GM12873 (cell line): Measurements from ENCODE around the gene SEC61A2.

Source experiments
- TF ChIP-seq, protein P1 (sequence below): IDR thresholded peaks from 2 replicates; pipeline ENCODE4 v1.5.1; 2012; ENCODE audit warnings: low read depth, mild to moderate bottlenecking, moderate library complexity, low read length, control low read depth; ENCODE audit not compliant: insufficient read depth; ENCODE audit errors: missing control alignments

Gene SEC61A2

DNA sequence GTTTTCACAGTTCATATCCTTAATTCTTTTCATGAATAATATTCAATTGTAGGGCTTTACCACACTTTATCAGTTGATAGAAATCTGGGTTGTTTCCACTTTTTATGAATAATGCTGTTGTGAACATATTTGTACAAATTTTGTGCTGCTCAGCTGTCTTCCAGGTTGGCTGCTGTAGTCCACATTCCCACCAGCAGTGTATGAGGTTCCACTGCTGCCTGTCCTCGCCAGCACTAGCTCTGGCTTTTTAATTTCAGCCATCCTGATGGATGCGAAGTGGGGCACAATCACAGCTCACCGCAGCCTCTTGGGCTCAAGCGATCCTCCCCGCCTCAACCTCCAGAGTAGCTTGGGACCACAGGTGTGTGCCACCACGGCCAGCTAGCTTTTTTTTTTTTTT, 33.5 kb downstream of the SEC61A2 start:
- TF ChIP-seq, protein P1, sequence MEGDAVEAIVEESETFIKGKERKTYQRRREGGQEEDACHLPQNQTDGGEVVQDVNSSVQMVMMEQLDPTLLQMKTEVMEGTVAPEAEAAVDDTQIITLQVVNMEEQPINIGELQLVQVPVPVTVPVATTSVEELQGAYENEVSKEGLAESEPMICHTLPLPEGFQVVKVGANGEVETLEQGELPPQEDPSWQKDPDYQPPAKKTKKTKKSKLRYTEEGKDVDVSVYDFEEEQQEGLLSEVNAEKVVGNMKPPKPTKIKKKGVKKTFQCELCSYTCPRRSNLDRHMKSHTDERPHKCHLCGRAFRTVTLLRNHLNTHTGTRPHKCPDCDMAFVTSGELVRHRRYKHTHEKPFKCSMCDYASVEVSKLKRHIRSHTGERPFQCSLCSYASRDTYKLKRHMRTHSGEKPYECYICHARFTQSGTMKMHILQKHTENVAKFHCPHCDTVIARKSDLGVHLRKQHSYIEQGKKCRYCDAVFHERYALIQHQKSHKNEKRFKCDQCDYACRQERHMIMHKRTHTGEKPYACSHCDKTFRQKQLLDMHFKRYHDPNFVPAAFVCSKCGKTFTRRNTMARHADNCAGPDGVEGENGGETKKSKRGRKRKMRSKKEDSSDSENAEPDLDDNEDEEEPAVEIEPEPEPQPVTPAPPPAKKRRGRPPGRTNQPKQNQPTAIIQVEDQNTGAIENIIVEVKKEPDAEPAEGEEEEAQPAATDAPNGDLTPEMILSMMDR, result no peak

DNA sequence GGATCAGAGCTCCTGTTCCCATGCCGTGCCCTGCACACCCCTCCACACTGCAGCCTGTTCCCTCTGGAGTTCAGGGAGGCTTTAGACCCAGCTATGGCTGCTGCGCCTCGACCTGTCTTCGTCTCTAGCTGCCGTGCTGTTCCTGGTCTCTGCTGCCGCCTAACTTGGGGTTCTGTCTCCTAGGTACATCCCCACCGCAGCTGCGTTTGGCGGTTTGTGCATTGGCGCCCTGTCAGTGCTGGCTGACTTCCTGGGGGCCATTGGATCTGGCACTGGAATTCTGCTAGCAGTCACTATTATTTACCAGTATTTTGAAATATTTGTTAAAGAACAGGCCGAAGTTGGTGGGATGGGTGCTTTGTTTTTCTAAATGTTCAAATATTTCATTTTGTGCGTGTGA, 34.6 kb downstream of the SEC61A2 start:
- TF ChIP-seq, protein P1, result no peak

DNA sequence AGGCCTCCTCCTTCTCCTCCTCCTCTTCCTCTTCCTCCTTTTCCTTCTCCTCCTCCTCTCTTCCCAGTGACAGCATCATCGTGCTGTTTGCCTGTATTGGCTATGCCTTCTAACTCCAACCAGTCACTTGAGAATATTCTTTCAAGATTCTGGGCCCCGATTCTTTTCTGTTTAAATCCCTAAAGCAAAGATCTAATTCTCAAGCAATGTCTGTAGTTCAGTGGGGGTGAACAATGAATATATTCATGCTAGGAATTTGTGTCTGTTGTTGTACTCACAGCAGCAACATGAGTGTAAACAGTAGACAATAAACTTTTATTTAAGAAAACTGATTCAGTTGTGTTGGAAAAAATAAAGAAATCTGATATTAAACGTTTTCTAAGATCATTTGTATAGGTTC, 35.6 kb downstream of the SEC61A2 start:
- TF ChIP-seq, protein P1, result no peak

DNA sequence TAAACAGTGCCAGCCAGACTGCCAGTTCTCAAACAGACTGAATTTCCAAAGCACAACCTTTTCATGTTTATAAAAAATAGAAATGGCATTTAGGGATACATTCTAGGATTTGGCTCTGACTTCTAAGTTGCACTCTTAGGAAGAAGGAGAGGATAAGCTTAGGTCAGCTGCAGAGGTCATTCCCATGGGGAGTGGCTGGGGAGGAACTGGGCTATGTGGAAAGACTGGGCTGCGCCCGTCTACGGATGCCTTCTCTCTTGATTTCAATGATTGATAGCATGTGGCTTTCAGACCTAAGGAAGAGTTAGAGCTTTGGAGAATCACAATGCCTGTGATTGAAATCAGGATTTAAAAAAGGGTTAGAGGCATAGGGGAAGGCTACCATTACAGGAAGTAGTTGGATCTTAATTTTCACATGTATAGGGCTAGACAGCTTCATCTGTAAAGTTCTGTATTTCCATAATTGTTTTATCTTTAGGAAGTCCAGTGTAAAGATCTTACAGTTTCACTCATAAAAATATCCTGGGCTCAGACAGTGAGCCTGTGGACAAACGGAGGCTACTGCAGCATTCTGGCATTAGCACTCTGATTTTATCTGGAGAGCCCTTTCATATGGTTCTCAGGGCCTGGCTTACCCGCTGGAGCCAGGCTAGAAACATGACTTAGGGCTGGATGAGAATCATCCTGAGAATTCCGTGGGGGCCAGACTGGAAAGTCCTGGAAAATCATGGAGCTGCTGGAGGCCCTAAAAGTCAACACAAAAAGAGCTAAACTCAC, 36.7 kb downstream of the SEC61A2 start:
- TF ChIP-seq, protein P1, result no peak

DNA sequence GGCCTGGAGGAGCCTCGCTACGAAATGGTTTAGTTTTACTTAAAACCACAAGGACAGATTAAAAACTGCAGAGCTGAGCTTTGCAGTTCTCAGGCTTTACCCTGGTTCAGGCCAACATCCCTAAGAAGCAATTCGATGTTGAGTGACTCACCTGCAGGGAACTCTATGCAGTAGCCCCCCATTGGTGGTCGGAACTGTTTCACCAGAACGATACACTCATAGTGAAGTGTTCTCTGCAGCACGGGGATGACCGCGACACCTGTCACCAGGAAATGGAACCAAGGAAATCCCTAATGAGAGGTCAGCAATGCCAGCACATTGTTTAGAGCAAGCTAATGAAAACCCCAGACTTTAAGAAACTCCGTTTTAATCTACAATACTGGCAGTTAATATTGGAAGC, 48.2 kb downstream of the SEC61A2 start:
- TF ChIP-seq, protein P1, result no peak

DNA sequence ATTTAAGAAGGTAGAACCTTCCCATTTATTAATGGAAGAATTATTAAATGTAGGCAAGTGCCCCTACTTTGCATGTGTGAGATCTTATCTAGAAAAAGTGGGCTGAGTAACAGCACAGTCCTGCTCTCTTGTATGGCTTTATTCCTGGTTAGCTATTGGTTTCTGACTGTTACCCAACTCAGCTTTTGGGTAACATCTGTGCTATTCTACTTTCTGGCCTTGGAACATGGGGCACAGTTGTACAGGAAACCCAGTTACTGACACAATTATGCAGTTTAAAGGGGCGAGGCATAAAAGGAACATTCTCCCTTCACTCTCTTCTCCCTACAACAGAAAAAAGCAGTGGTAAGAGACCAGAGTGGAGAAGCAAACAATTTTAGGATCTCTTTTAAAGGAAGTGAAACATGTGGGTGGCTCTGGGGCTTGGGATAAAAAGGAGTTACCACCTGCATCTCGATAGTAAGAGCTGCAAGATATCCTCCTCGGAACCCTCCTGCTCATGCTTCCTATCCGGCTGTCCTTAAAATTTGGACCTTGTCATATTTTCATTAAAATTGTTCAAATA, 50.2 kb downstream of the SEC61A2 start:
- TF ChIP-seq, protein P1, result no peak

DNA sequence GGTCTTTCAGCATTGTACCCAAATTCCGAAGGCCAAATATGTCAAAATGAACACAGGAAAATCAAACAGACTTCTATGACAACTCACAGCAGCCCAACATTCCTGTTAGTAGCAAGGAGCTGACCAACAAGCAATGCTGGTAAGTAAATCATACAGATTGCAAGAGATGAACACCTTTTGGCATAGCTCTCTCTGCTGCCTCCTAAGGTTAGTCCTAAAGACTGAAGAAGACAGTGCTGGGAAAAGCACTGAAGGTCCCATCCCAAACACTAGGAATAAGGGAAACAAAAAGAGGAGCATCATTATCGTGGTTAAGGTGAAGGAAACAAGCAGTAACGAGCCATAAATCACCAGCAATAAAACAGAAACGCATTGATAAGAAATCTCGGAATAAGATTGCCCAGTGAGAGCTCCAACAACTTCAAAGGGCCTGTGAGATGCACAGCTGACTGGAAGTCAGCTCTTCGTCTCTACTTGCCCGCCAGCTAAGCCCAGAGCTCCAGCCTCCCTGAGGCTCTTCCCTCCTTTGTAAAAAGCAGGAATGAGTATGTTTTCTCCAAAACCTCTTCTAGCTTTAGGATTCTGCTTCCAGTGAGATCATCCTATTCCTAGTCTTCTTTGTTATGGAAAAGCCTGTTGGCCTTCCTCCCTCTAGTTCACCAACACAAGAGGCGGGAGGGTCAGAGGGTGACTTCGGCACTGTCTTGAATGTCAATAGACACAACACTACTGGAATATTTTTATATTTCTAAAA, 50.9 kb downstream of the SEC61A2 start:
- TF ChIP-seq, protein P1, result no peak
